ENCODE measurements around the gene ABCC3.

ABCC3 gene

DNA sequence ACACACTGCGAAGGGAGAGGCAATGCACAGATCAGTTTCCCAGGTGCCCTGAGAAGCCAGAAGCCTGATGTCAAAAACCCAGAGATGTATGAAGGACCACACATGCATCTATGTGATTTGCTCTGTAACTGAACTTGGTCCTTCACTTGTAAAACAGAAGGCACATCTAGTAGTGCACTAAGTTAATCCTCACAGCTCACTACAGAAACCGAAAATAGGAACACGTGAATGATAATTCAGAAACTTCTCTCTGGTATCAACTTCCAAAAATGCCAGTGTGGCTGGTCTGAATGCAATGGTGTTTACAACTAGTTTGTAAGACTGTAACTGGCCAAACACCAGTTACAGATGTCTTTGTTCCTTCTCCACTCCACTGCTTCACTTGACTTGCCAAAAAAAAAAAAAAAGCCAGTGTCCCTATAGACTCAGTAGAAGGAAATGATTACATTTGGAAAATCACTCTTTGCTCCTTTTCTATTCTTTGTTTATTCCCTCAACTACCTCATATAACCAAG lies 61.7 kb downstream of the ABCC3 start:
- TF ChIP-seq CTCF (IDR thresholded peaks at IDR 0.05; ENCODE audit: control insufficient read depth, extremely low read depth, insufficient read depth), result no peak
- no peak for DNase-seq (ENCODE audit: low read depth)
- no peak overlapping the region for H3K4me3 ChIP-seq (ENCODE audit: low read depth, low read length)

GRCh38 chr17:50697062-50697461 lies 62.4 kb downstream of the ABCC3 start:
- no peak for DNase-seq (ENCODE audit: low read depth)
- TF ChIP-seq CTCF (IDR thresholded peaks at IDR 0.05; ENCODE audit: control insufficient read depth, extremely low read depth, insufficient read depth), result no peak
- H3K4me3 ChIP-seq (ENCODE audit: low read depth, low read length), result no peak overlapping the region

- no peak overlapping the region for H3K4me3 ChIP-seq (ENCODE audit: low read depth, low read length)
- DNase-seq (ENCODE audit: low read depth), result no peak
- TF ChIP-seq CTCF (IDR thresholded peaks at IDR 0.05; ENCODE audit: control insufficient read depth, extremely low read depth, insufficient read depth), result 0 out of 2 replicates have a peak, but pooled peaks have one; percentile 11
Measured at GRCh38 chr17:50697663-50698272, 63.1 kb downstream of the ABCC3 start.

GRCh38 chr17:50699410-50699809 lies 64.7 kb downstream of the ABCC3 start:
- DNase-seq (ENCODE audit: low read depth), result no peak
- no peak for TF ChIP-seq CTCF (IDR thresholded peaks at IDR 0.05; ENCODE audit: control insufficient read depth, extremely low read depth, insufficient read depth)
- no peak overlapping the region for H3K4me3 ChIP-seq (ENCODE audit: low read depth, low read length)

DNA sequence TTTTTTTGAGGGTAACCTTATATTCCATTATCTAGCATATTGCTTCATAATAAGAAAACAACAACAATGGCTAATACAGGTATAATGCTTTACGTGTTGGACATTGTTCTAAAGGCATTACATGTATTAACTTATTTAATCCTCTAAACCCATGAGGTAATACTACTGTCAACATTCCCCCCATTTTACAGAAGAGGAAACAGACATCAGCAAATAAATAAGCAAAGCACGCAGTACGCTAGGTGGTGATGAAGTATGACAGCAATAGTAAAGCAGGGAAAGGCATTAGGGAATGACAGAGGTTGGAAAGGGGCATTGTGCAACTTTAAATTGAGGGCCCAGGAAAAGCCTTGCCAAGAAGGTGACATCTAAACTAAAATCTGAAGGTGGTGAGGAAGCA lies 68.5 kb downstream of the ABCC3 start:
- H3K4me3 ChIP-seq (ENCODE audit: low read depth, low read length), result no peak overlapping the region
- DNase-seq (ENCODE audit: low read depth), result no peak
- no peak for TF ChIP-seq CTCF (IDR thresholded peaks at IDR 0.05; ENCODE audit: control insufficient read depth, extremely low read depth, insufficient read depth)

GRCh38 chr17:50707289-50708049 lies 72.8 kb downstream of the ABCC3 start, which contains the start of gene ANKRD40:
Gene ANKRD40 (minus strand): TSS chr17:50707914. CDS start chr17:50707654, 260 bp downstream.
- peak within 1 kb of the TSS; percentile 70 for H3K4me3 ChIP-seq (ENCODE audit: low read depth, low read length)
- peak; percentile 67 for DNase-seq (ENCODE audit: low read depth)
- TF ChIP-seq CTCF (IDR thresholded peaks at IDR 0.05; ENCODE audit: control insufficient read depth, extremely low read depth, insufficient read depth), result no peak

Data from LNCaP clone FGC (cell line).